Measurements from ENCODE around the gene TGM5.

The TGM5 gene

GRCh38 chr15:43270113-43270665 is 3.5 kb upstream of the TGM5 start:
- Mint-ChIP-seq H3K9me3 (no peaks in the 10 kb centered on the region), H3K36me3 (ENCODE audit: insufficient read depth) (no peaks in the 10 kb centered on the region), H3K27ac (no peak overlapping the region), H3K4me1 (ENCODE audit: low read depth in 2 of 2) (peaks cover 0 to 4% of the 10 kb centered on the region in 2 donors), H3K27me3 (peaks cover 33 to 65% of the 10 kb centered on the region in 2 donors), H3K4me3 (no peak overlapping the region)
- DNase-seq (no peak), ATAC-seq (replicated peaks) (no peak)

GRCh38 chr15:43268111-43269105 is 1.7 kb upstream of the TGM5 start:
- no peaks in the 10 kb centered on the region for H3K36me3 Mint-ChIP-seq (ENCODE audit: insufficient read depth)
- H3K27ac Mint-ChIP-seq: peak overlapping the region in 1 of 2 donors; percentile 11
- DNase-seq (no peak), ATAC-seq (replicated peaks) (no peak)
- H3K4me3 Mint-ChIP-seq: no peak overlapping the region
- peaks cover 27 to 48% of the 10 kb centered on the region in 2 donors for H3K27me3 Mint-ChIP-seq
- H3K9me3 Mint-ChIP-seq: no peaks in the 10 kb centered on the region
- H3K4me1 Mint-ChIP-seq (ENCODE audit: low read depth in 2 of 2): peaks cover 0 to 4% of the 10 kb centered on the region in 2 donors

- Mint-ChIP-seq H3K4me1 (ENCODE audit: low read depth in 2 of 2) (peaks cover 0 to 4% of the 10 kb centered on the region in 2 donors), H3K27me3 (peaks cover 37 to 41% of the 10 kb centered on the region in 2 donors), H3K36me3 (ENCODE audit: insufficient read depth) (no peaks in the 10 kb centered on the region), H3K27ac (no peak overlapping the region), H3K4me3 (no peak overlapping the region), H3K9me3 (no peaks in the 10 kb centered on the region)
- DNase-seq (no peak), ATAC-seq (replicated peaks) (no peak)
Observed at GRCh38 chr15:43267439-43267838, 711 bp upstream of the TGM5 start.

- ATAC-seq (replicated peaks) (no peak), DNase-seq (no peak)
- Mint-ChIP-seq H3K9me3 (no peaks in the 10 kb centered on the region), H3K27me3 (peaks cover 45 to 51% of the 10 kb centered on the region in 2 donors), H3K36me3 (ENCODE audit: insufficient read depth) (no peaks in the 10 kb centered on the region), H3K4me3 (no peak overlapping the region), H3K27ac (no peak overlapping the region), H3K4me1 (ENCODE audit: low read depth in 2 of 2) (peaks cover 0 to 4% of the 10 kb centered on the region in 2 donors)
Observed at GRCh38 chr15:43266386-43266785, 342 bp downstream of the TGM5 start.

GRCh38 chr15:43260011-43260615 is 6.6 kb downstream of the TGM5 start:
- Mint-ChIP-seq H3K36me3 (ENCODE audit: insufficient read depth) (no peaks in the 10 kb centered on the region), H3K4me1 (ENCODE audit: low read depth in 2 of 2) (no peaks in the 10 kb centered on the region), H3K9me3 (no peaks in the 10 kb centered on the region), H3K27me3 (peaks cover 27 to 30% of the 10 kb centered on the region in 2 donors), H3K4me3 (no peak overlapping the region), H3K27ac (no peak overlapping the region)
- DNase-seq (no peak), ATAC-seq (replicated peaks) (no peak)

GRCh38 chr15:43258781-43259180 is 7.9 kb downstream of the TGM5 start:
- no peak overlapping the region for H3K27ac Mint-ChIP-seq
- H3K27me3 Mint-ChIP-seq: peaks cover 28 to 43% of the 10 kb centered on the region in 2 donors
- H3K36me3 Mint-ChIP-seq (ENCODE audit: insufficient read depth): no peaks in the 10 kb centered on the region
- no peaks in the 10 kb centered on the region for H3K9me3 Mint-ChIP-seq
- ATAC-seq (replicated peaks) (no peak), DNase-seq (no peak)
- no peak overlapping the region for H3K4me3 Mint-ChIP-seq
- peaks cover 1 to 2% of the 10 kb centered on the region in 2 donors for H3K4me1 Mint-ChIP-seq (ENCODE audit: low read depth in 2 of 2)

- Mint-ChIP-seq H3K27me3 (peaks cover 12 to 55% of the 10 kb centered on the region in 2 donors), H3K4me1 (ENCODE audit: low read depth in 2 of 2) (peaks cover 4 to 10% of the 10 kb centered on the region in 2 donors)
- ATAC-seq (replicated peaks): no peak
Observed at GRCh38 chr15:43256341-43256740, 10.4 kb downstream of the TGM5 start.

GRCh38 chr15:43255376-43255775 is 11.4 kb downstream of the TGM5 start:
- H3K4me3 Mint-ChIP-seq: no peak overlapping the region
- H3K27me3 Mint-ChIP-seq: peaks cover 11 to 54% of the 10 kb centered on the region in 2 donors
- ATAC-seq (replicated peaks) (no peak), DNase-seq (no peak)
- H3K4me1 Mint-ChIP-seq (ENCODE audit: low read depth in 2 of 2): peaks cover 4 to 10% of the 10 kb centered on the region in 2 donors
- no peaks in the 10 kb centered on the region for H3K9me3 Mint-ChIP-seq
- H3K36me3 Mint-ChIP-seq (ENCODE audit: insufficient read depth): no peaks in the 10 kb centered on the region
- peak overlapping the region in 1 of 2 donors; percentile 66 for H3K27ac Mint-ChIP-seq

More at GRCh38 chr15:43256341-43256740, 10.4 kb downstream of the TGM5 start:
- H3K27ac Mint-ChIP-seq: no peak overlapping the region
- H3K4me3 Mint-ChIP-seq: no peak overlapping the region
- DNase-seq: no peak
- no peaks in the 10 kb centered on the region for H3K9me3 Mint-ChIP-seq
- H3K36me3 Mint-ChIP-seq (ENCODE audit: insufficient read depth): no peaks in the 10 kb centered on the region

GRCh38 chr15:43253431-43254403 is 13.0 kb downstream of the TGM5 start:
- peaks cover 11 to 54% of the 10 kb centered on the region in 2 donors for H3K27me3 Mint-ChIP-seq
- H3K9me3 Mint-ChIP-seq: no peaks in the 10 kb centered on the region
- ATAC-seq (replicated peaks) (peak; percentile 21), DNase-seq (peak in 1 of 3 experiments; percentile 46)
- peaks cover 5 to 10% of the 10 kb centered on the region in 2 donors for H3K4me1 Mint-ChIP-seq (ENCODE audit: low read depth in 2 of 2)
- H3K27ac Mint-ChIP-seq: peak overlapping the region in 1 of 2 donors; percentile 87
- H3K4me3 Mint-ChIP-seq: no peak overlapping the region
- H3K36me3 Mint-ChIP-seq (ENCODE audit: insufficient read depth): no peaks in the 10 kb centered on the region

GRCh38 chr15:43251871-43252250 is 14.9 kb downstream of the TGM5 start:
- H3K4me1 Mint-ChIP-seq (ENCODE audit: low read depth in 2 of 2): peaks cover 5 to 10% of the 10 kb centered on the region in 2 donors

GRCh38 chr15:43251185-43251870 is 15.4 kb downstream of the TGM5 start:
- H3K27ac Mint-ChIP-seq: peak overlapping the region in 1 of 2 donors; percentile 3
- no peak for DNase-seq
- no peak for ATAC-seq (replicated peaks)
- no peaks in the 10 kb centered on the region for H3K36me3 Mint-ChIP-seq (ENCODE audit: insufficient read depth)
- H3K4me3 Mint-ChIP-seq: no peak overlapping the region
- no peaks in the 10 kb centered on the region for H3K9me3 Mint-ChIP-seq
- peaks cover 14 to 49% of the 10 kb centered on the region in 2 donors for H3K27me3 Mint-ChIP-seq
- peaks cover 5 to 10% of the 10 kb centered on the region in 2 donors for H3K4me1 Mint-ChIP-seq (ENCODE audit: low read depth in 2 of 2)

More at GRCh38 chr15:43251871-43252250, 14.9 kb downstream of the TGM5 start:
- no peaks in the 10 kb centered on the region for H3K9me3 Mint-ChIP-seq
- no peak for ATAC-seq (replicated peaks)
- H3K4me3 Mint-ChIP-seq: no peak overlapping the region
- peaks cover 11 to 54% of the 10 kb centered on the region in 2 donors for H3K27me3 Mint-ChIP-seq
- no peak for DNase-seq
- H3K27ac Mint-ChIP-seq: peak overlapping the region in 1 of 2 donors; percentile 3
- no peaks in the 10 kb centered on the region for H3K36me3 Mint-ChIP-seq (ENCODE audit: insufficient read depth)

- H3K9me3 Mint-ChIP-seq: no peaks in the 10 kb centered on the region
- H3K4me3 Mint-ChIP-seq: no peak overlapping the region
- H3K27me3 Mint-ChIP-seq: peaks cover 16 to 44% of the 10 kb centered on the region in 2 donors
- no peaks in the 10 kb centered on the region for H3K36me3 Mint-ChIP-seq (ENCODE audit: insufficient read depth)
- no peak overlapping the region for H3K27ac Mint-ChIP-seq
- ATAC-seq (replicated peaks) (no peak), DNase-seq (no peak)
- peaks cover 5 to 10% of the 10 kb centered on the region in 2 donors for H3K4me1 Mint-ChIP-seq (ENCODE audit: low read depth in 2 of 2)
Observed at GRCh38 chr15:43250785-43251184, 15.9 kb downstream of the TGM5 start.
